Stimulated activated CD8-positive, alpha-beta memory T cell treated with anti-CD3 and anti-CD28 coated beads, Interleukin-15, amount 100 ng/mL, for 48 hours (primary cell): ENCODE data around the gene NFILZ.

ENCODE experiments used
- DNase-seq, 2 donors: peaks; one replicate each; pipeline ENCODE4 v3.0.0-alpha.2; 2020; ENCODE audit warnings: low read depth in 2 of 2

The NFILZ gene

GRCh38 chr19:8641908-8642547 lies 11.6 kb downstream of the NFILZ start:
- no peak for DNase-seq

- DNase-seq = no peak
Observed at GRCh38 chr19:8642561-8642960, 12.1 kb downstream of the NFILZ start.

GRCh38 chr19:8643860-8644653 lies 13.6 kb downstream of the NFILZ start:
- no peak for DNase-seq

GRCh38 chr19:8648240-8648639 lies 17.8 kb downstream of the NFILZ start:
- no peak for DNase-seq

GRCh38 chr19:8654591-8655339 lies 24.3 kb downstream of the NFILZ start:
- peak; percentile 39 to 48 for DNase-seq

- peak in 1 of 2 donors; percentile 26 for DNase-seq
Observed at GRCh38 chr19:8655340-8655709, 24.9 kb downstream of the NFILZ start.

GRCh38 chr19:8657869-8658268 lies 27.4 kb downstream of the NFILZ start:
- no peak for DNase-seq

- DNase-seq = no peak
Observed at GRCh38 chr19:8659905-8660304, 29.5 kb downstream of the NFILZ start.

- no peak for DNase-seq
Observed at GRCh38 chr19:8662263-8662662, 31.8 kb downstream of the NFILZ start.

GRCh38 chr19:8663920-8664670 lies 33.7 kb downstream of the NFILZ start:
- DNase-seq = peak in 1 of 2 donors; percentile 31

GRCh38 chr19:8664671-8665057 lies 34.2 kb downstream of the NFILZ start:
- DNase-seq = no peak

GRCh38 chr19:8665468-8666213 lies 35.2 kb downstream of the NFILZ start:
- no peak for DNase-seq

- no peak for DNase-seq
Observed at GRCh38 chr19:8666814-8667405, 36.5 kb downstream of the NFILZ start.

- DNase-seq = no peak
Observed at GRCh38 chr19:8673276-8673891, 43.0 kb downstream of the NFILZ start.

GRCh38 chr19:8675066-8675465 lies 44.6 kb downstream of the NFILZ start:
- DNase-seq = no peak

GRCh38 chr19:8678244-8678807 lies 47.9 kb downstream of the NFILZ start:
- DNase-seq = no peak
